PFSK-1 (cell line): Measurements from ENCODE around the gene C10orf143.

Experiments used
- FOXP2 ChIP-seq: optimal IDR thresholded peaks from 2 replicates; pipeline ENCODE3; 2011; ENCODE audit warnings: borderline replicate concordance, control low read depth, inconsistent platforms; ENCODE audit not compliant: insufficient read depth; ENCODE audit errors: extremely low read length, extremely low read depth
- POLR2AphosphoS5 ChIP-seq: IDR thresholded peaks from 2 replicates; pipeline ENCODE4 v1.6.1; 2012; ENCODE audit warnings: low read depth, mild to moderate bottlenecking, control low read depth, low read length, moderate library complexity
- REST ChIP-seq, 2 experiments: IDR thresholded peaks; 2 replicates each; pipeline versions ENCODE4 v1.6.1 to v1.8.0; 2011 to 2012; ENCODE audit warnings: low read depth in 2 of 2, low read length in 2 of 2, control low read depth in 1 of 2, inconsistent platforms in 1 of 2, mild to moderate bottlenecking in 1 of 2, moderate library complexity in 1 of 2; ENCODE audit not compliant: insufficient read depth in 1 of 2
- SIN3A ChIP-seq: IDR thresholded peaks from 2 replicates; pipeline ENCODE4 v1.6.1; 2012; ENCODE audit warnings: mild to moderate bottlenecking, low read length, moderate library complexity, borderline replicate concordance; ENCODE audit not compliant: insufficient read depth
- TAF1 ChIP-seq: IDR thresholded peaks from 2 replicates; pipeline ENCODE4 v1.6.1; 2012; ENCODE audit warnings: low read length, control low read depth, borderline replicate concordance; ENCODE audit not compliant: insufficient read depth

GRCh38 chr10:130037169-130037661, 73.4 kb downstream of the C10orf143 start:
- no peak for TF ChIP-seq POLR2AphosphoS5
- no peak for TF ChIP-seq TAF1
- no peak for TF ChIP-seq SIN3A
- no peak for TF ChIP-seq REST (IDR thresholded peaks at IDR 0.05; ENCODE audit: insufficient read depth in 1 of 2, low read depth in 2 of 2, low read length in 2 of 2)
- TF ChIP-seq FOXP2, result no peak
